IPS DF 6.9 (cell line): Measurements from ENCODE around the gene TTC28.

Source experiments
- DNase-seq: peaks from one replicate; pipeline ENCODE4 v3.0.0-alpha.2; 2013; ENCODE audit warnings: low read depth, low spot score
- H3K27ac ChIP-seq: one replicate; pipeline ENCODE4 v1.5.1; 2013; ENCODE audit warnings: low read length, control low read depth
- H3K27me3 ChIP-seq: 2 replicates; pipeline ENCODE4 v1.6.1; 2013; ENCODE audit warnings: mild to moderate bottlenecking, low read length; ENCODE audit not compliant: control insufficient read depth, insufficient read depth
- H3K36me3 ChIP-seq: 2 replicates; pipeline ENCODE4 v1.6.1; 2013; ENCODE audit warnings: low read length; ENCODE audit not compliant: control insufficient read depth, insufficient read depth
- H3K4me1 ChIP-seq: 2 replicates; pipeline ENCODE4 v1.6.1; 2013; ENCODE audit warnings: low read length; ENCODE audit not compliant: control insufficient read depth, insufficient read depth
- H3K4me3 ChIP-seq: 2 replicates; pipeline ENCODE4 v1.5.1; 2013; ENCODE audit warnings: mild to moderate bottlenecking, low read length
- H3K9me3 ChIP-seq: 2 replicates; pipeline ENCODE4 v1.6.1; 2013; ENCODE audit warnings: low read length, inconsistent platforms; ENCODE audit not compliant: control insufficient read depth, insufficient read depth
- WGBS: extraction: QIAGEN DNeasy Blood & Tissue Kit; methylation state at CpG from one replicate; pipeline ENCODE4 v1.1.7; 2013; ENCODE audit warnings: mixed read lengths, missing lambda C conversion rate; ENCODE audit not compliant: insufficient read length, insufficient coverage; 5-methylcytosine and 5-hydroxymethylcytosine counted together

TTC28 gene

DNA sequence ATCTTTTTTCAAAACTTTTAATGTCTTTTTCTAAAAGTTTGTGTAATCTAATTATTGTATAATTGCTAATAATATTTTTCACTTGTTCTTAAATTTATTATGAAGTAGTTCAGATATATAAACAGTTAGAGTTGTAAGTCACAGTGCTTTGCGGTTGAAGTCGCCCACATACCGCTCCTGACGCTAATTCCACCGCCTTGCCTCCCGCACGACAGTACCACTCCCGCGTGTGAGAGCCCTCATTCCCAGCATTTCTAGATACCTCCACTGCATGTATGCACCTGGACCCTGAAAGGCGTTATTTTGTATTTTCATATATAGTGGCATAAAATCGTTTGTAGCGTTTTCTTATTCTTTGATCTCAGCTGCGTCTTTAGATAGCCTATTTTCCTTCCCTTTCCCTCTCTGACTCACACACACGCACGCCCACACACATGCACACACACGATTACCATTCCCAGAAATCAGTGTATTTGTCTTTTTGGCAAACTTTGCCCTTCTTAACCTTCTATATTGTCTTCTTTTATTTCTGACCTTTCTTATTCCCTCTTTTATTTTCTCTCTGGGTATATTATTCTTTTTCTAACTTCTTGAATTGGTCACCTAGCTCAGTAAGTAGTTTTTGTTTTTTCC, 704.1 kb downstream of the TTC28 start:
- Histone ChIP-seq H3K4me3 (no peak overlapping the region), H3K4me1 (peaks cover 3% of the 10 kb centered on the region), H3K9me3 (no peaks in the 10 kb centered on the region), H3K36me3 (no peaks in the 10 kb centered on the region), H3K27ac (no peak overlapping the region), H3K27me3 (no peaks in the 10 kb centered on the region)
- DNase-seq = no peak
- WGBS = no CpG with 5 or more reads among the region's 16 CpGs

DNA sequence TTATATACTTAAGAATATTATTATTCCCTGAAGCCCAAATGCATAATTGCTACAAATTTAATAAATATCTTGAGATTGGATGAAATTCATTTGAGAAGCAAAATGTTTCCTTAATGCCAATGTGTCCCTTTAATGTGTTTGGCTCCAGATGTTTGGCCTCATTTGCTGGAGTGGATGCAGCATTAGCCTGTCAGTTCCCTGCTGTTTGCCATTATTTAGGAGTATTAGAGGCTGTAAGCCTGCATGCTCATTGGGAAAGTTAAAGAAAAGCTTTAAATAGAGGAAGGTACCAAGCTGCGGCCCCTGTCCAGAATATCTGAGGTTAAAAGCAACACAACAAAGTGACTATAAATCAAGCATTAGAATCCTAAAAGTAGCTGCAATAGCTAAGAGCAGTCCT, 705.8 kb downstream of the TTC28 start:
- H3K27ac ChIP-seq = no peak overlapping the region
- no peaks in the 10 kb centered on the region for H3K36me3 ChIP-seq
- H3K9me3 ChIP-seq = no peaks in the 10 kb centered on the region
- H3K4me1 ChIP-seq = no peaks in the 10 kb centered on the region
- WGBS = no CpG with 5 or more reads among the region's 1 CpG
- H3K27me3 ChIP-seq = no peaks in the 10 kb centered on the region
- DNase-seq = no peak
- H3K4me3 ChIP-seq = no peak overlapping the region

GRCh38 chr22:27972732-27973698, 706.6 kb downstream of the TTC28 start:
- H3K4me1 ChIP-seq = no peaks in the 10 kb centered on the region
- no CpG with 5 or more reads among the region's 9 CpGs for WGBS
- no peak for DNase-seq

DNA sequence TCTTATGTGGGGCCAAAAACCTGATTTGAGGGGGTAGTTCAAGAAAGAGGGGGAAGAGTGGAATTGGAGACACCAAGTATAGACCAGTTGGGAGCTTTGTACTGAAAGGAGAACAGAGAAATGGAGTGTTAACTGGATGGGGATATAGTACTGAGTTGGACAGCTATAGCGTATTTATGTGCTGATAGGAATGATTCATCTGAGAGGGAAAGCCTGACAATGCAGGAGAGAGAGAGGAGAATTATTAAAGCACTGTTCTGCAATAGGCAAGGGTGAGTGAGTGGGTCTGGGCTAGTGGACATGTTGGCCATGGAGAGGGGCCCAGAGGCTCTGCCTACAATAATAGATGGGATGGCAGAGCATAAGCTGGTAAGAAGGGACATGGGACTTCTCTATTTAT, 707.7 kb downstream of the TTC28 start:
- Histone ChIP-seq H3K9me3 (no peaks in the 10 kb centered on the region), H3K27ac (no peak overlapping the region), H3K4me3 (no peak overlapping the region), H3K4me1 (0 out of 2 replicates have a peak, but pooled peaks cover 1% of the 10 kb centered on the region), H3K27me3 (no peaks in the 10 kb centered on the region), H3K36me3 (no peaks in the 10 kb centered on the region)
- no CpG with 5 or more reads among the region's 1 CpG for whole genome bisulfite sequencing
- DNase-seq = no peak

More at GRCh38 chr22:27972732-27973698, 706.6 kb downstream of the TTC28 start:
- no peaks in the 10 kb centered on the region for H3K36me3 ChIP-seq
- H3K27ac ChIP-seq = no peak overlapping the region
- H3K9me3 ChIP-seq = no peaks in the 10 kb centered on the region
- no peak overlapping the region for H3K4me3 ChIP-seq
- H3K27me3 ChIP-seq = no peaks in the 10 kb centered on the region

DNA sequence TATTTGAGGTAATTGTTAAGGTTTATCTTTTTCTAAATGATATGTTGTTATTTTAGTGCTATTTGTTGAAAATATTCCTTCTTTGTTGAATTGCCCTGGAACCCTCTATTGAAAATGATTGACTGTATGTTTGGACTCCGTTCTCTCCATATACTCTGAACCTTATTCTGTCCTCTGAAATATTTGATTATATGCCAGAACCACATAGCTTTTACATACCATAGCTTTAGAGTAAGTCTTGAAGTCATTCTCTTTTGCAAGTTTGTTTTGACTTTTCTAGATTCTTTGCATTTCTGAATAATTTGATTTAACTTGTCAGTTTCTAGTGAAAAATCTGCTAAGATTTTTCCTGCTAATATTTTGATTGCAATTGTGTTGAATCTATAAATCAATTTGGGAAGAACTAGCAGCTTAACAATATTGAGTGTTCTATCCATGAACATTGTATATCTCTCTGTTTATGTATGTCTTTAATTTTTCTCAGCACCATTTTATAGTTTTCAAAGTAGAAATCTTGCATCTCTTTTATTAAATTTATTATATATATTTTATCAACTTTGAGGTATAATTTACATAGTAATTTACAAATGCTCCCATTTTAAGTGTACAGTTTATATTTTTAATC, 708.9 kb downstream of the TTC28 start:
- 0 out of 2 replicates have a peak, but pooled peaks cover 1% of the 10 kb centered on the region for H3K4me1 ChIP-seq
- WGBS = no CpG with 5 or more reads among the region's 1 CpG
- no peaks in the 10 kb centered on the region for H3K36me3 ChIP-seq
- no peak overlapping the region for H3K27ac ChIP-seq
- H3K9me3 ChIP-seq = no peaks in the 10 kb centered on the region
- H3K27me3 ChIP-seq = no peaks in the 10 kb centered on the region
- no peak overlapping the region for H3K4me3 ChIP-seq
- no peak for DNase-seq

GRCh38 chr22:27966168-27967064, 713.2 kb downstream of the TTC28 start:
- Histone ChIP-seq H3K9me3 (no peaks in the 10 kb centered on the region), H3K27me3 (no peaks in the 10 kb centered on the region), H3K27ac (no peak overlapping the region), H3K4me1 (0 out of 2 replicates have a peak, but pooled peaks cover 1% of the 10 kb centered on the region), H3K4me3 (no peak overlapping the region), H3K36me3 (no peaks in the 10 kb centered on the region)
- WGBS = no CpG with 5 or more reads among the region's 15 CpGs
- DNase-seq = no peak

DNA sequence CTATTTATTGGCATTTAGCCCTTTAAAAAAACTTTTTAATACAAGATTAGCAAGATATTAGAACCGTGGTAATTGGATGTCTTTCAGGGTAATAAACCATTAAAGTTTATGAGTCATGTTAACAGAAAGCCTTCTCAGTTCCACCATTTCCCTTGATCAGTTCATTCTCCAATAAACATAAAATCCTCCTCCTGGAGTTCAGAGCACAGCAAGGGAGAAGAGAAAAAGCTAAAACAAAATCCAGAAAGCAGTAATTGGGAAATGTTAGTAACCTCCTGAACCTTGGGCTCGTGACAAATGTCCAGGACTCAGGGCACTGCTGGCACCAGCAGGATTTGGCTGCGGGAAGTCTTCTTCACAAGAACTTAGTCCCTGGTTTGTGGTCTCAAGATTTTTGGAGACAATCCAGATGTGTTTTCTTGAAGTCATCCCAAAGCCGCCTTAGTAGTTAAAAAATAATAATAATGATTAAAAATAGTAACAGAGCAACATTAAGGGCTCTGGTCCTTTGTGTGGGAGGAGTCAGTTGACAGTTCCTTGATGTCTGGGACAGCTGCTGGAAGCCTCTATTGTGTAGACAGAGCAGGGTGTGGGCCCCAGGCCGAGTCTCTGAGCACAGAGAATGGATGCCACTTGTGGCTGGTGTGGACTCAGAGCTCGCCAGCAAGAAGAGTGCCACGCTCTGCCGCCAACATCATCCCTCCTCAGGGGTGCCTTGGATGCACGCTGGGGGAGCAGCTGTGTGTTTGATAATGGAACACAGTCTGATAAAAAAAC, 717.2 kb downstream of the TTC28 start:
- H3K4me1 ChIP-seq = no peaks in the 10 kb centered on the region
- no peak overlapping the region for H3K27ac ChIP-seq
- H3K4me3 ChIP-seq = no peak overlapping the region
- H3K27me3 ChIP-seq = no peaks in the 10 kb centered on the region
- H3K36me3 ChIP-seq = no peaks in the 10 kb centered on the region
- H3K9me3 ChIP-seq = no peaks in the 10 kb centered on the region
- no CpG with 5 or more reads among the region's 9 CpGs for WGBS
- DNase-seq = no peak

DNA sequence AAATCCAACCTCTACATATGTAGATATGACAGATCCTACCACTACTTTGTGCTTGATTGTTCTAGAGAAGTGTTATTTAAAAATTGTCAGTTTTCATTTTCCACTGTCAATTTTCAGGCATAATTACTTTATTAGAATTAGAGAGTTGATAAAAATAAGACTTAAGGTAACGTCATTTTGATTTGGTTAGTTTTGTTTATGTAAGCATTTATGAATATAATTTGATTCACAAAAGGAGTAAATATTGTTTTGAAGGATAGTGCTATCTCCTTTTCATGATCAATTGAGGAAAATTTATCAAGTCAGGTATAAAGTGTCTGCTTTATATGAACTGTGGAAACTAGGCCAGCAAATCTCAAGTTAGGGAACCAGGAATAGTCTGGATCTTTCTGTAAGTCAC, 718.0 kb downstream of the TTC28 start:
- H3K27ac ChIP-seq = no peak overlapping the region

DNA sequence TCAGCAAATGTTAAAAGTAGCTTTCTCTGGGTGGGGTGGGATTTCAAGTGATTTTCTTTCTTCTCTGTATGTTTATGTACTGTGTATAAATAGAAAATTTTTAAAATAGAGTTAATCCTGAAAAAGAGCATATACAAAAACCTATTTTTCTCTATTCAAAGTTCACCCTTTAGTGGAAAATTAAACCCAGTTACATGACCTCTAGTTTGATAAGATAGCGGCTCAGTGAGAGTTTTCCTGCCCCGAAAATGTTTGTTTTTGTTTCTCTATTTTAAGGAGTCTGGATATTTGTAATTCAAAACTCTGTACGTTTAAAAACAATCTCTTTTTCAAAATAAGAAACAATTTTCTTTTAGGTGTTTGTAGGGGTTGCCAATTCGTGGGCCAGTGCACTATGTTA, 718.5 kb downstream of the TTC28 start:
- no peaks in the 10 kb centered on the region for H3K9me3 ChIP-seq
- no peaks in the 10 kb centered on the region for H3K36me3 ChIP-seq
- DNase-seq = no peak
- no peaks in the 10 kb centered on the region for H3K27me3 ChIP-seq
- H3K27ac ChIP-seq = no peak overlapping the region
- no CpG with 5 or more reads among the region's 4 CpGs for WGBS
- H3K4me1 ChIP-seq = no peaks in the 10 kb centered on the region
- no peak overlapping the region for H3K4me3 ChIP-seq

More for the DNA sequence above, 718.0 kb downstream of the TTC28 start:
- Histone ChIP-seq H3K4me1 (no peaks in the 10 kb centered on the region), H3K9me3 (no peaks in the 10 kb centered on the region), H3K36me3 (no peaks in the 10 kb centered on the region), H3K4me3 (no peak overlapping the region), H3K27me3 (no peaks in the 10 kb centered on the region)
- 100% methylated on average over 1 of the region's 1 CpG for WGBS
- no peak for DNase-seq
